Measurements from ENCODE around the gene RDH13.
"Not testable (repeated sequence)": the region's sequence is repeated elsewhere in the genome, so short reads cannot be mapped to it uniquely, and the experiment has no call there.

The RDH13 gene

DNA sequence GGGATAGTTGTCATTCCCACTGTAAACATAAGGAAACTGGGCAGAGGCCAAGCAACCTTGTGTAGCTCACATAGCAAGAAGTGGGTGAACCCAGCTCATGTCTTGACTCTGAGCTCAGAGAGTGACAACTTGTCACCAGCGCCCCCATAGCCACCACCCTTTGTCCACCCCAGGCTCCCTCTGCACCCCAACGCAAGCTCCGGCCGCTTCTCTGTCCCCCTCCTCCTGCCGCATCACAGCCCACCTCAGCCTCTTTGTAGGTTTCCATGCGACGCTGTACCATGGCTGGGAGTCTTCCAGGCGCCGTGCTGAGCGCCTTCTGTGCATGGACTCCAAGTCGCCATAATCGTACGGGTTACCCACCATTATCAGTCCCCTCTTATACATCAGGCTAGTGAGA lies 28.2 kb downstream of the RDH13 start:
- TF ChIP-seq, protein P1, sequence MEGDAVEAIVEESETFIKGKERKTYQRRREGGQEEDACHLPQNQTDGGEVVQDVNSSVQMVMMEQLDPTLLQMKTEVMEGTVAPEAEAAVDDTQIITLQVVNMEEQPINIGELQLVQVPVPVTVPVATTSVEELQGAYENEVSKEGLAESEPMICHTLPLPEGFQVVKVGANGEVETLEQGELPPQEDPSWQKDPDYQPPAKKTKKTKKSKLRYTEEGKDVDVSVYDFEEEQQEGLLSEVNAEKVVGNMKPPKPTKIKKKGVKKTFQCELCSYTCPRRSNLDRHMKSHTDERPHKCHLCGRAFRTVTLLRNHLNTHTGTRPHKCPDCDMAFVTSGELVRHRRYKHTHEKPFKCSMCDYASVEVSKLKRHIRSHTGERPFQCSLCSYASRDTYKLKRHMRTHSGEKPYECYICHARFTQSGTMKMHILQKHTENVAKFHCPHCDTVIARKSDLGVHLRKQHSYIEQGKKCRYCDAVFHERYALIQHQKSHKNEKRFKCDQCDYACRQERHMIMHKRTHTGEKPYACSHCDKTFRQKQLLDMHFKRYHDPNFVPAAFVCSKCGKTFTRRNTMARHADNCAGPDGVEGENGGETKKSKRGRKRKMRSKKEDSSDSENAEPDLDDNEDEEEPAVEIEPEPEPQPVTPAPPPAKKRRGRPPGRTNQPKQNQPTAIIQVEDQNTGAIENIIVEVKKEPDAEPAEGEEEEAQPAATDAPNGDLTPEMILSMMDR (IDR thresholded peaks at IDR 0.05; ENCODE audit: control insufficient read depth, insufficient read depth, low read depth, low read length, missing control alignments): no peak
- no peak for DNase-seq (ENCODE audit: low read depth)
- no peak overlapping the region for H3K4me3 ChIP-seq (ENCODE audit: control insufficient read depth, low read depth, low read length)

DNA sequence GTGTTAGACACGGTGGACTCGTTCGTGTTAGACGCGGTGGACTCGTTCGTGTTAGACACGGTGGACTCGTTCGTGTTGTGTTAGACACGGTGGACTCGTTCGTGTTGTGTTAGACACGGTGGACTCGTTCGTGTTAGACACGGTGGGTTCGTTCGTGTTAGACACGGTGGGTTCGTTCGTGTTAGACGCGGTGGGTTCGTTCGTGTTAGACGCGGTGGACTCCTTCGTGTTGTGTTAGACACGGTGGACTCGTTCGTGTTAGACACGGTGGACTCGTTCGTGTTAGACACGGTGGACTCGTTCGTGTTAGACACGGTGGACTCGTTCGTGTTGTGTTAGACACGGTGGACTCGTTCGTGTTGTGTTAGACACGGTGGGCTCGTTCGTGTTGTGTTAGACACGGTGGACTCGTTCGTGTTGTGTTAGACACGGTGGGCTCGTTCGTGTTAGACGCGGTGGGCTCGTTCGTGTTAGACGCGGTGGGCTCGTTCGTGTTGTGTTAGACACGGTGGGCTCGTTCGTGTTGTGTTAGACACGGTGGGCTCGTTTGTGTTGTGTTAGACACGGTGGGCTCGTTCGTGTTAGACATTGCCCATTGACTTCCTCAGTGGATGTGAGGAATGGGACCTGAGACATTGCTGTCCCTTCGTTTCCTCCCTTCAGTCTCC lies 29.8 kb downstream of the RDH13 start:
- not testable (repeated sequence) for DNase-seq (ENCODE audit: low read depth); H3K4me3 ChIP-seq (ENCODE audit: control insufficient read depth, low read depth, low read length)

DNA sequence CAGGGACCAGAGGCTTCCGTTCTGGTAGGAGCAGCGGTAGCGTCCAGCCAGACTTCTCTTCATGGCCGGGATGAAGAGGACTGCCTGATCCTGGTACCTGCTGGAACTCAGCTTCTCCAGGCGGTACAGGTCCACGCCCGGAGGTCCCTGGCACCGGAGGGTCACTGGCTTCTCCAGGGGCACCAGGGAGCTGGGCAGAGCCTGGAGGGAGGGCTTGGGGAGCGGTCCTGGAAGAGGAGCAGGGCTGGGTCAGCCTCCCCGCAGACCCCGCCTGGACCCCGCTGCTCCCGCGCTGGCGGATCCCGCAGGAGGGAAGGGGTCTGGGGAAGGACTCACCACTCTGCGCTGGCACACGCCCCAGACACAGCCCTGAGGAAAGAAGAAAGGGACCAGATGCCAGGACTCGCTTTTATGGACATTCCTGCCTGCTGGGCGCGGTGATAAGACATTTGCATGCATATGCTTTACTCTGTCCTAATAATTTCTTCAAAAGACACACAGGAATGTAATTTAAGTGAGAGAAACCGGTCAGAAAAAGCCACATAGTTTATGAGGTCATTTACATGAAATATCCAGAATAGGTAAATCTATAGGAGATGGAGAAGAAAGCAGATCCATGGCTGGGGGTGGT lies 30.7 kb downstream of the RDH13 start:
- DNase-seq (ENCODE audit: low read depth): no peak
- TF ChIP-seq, protein P1 (IDR thresholded peaks at IDR 0.05; ENCODE audit: control insufficient read depth, insufficient read depth, low read depth, low read length, missing control alignments): no peak

DNA sequence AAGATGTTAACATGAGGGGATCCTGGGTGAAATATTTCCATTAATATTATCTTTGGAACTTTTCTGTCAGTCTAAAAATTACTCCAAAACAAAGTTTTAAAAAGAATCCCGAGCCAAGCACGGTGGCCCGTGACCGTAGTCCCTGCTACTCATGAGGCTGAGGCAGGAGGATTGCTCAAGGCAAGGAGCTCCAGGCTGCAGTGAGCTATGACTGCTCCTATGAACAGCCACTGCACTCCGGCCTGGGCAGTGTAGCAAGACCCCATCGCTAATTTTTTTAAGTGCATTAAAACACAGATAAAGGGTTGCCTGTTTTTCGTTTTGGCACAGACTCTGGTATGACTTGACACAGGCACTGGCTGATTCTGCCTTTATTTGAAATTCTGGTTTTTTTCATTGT lies 31.8 kb downstream of the RDH13 start:
- no peak for DNase-seq (ENCODE audit: low read depth)
- H3K4me3 ChIP-seq (ENCODE audit: control insufficient read depth, low read depth, low read length): no peak overlapping the region
- TF ChIP-seq, protein P1 (IDR thresholded peaks at IDR 0.05; ENCODE audit: control insufficient read depth, insufficient read depth, low read depth, low read length, missing control alignments): no peak

More for the DNA sequence above, 30.7 kb downstream of the RDH13 start:
- H3K4me3 ChIP-seq (ENCODE audit: control insufficient read depth, low read depth, low read length): no peak overlapping the region

DNA sequence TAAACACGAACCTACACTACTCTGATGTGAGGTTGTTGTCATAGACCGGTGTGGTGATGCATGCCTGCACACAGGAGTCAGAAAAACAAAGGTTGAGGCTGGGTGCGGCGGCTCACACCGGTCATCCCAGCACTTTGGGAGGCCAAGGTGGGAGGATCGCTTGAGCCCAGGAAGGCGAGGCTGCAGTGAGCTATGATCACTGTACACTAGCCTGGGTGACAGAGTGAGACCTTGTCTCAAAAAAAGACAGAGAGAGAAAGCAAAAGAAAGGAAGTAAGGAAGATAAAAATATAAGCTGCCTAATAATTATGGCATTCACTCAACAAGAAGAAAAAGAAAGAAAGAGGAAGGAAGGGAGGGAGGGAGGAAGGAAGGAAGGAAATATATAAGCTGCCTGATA lies 34.2 kb downstream of the RDH13 start:
- TF ChIP-seq, protein P1 (IDR thresholded peaks at IDR 0.05; ENCODE audit: control insufficient read depth, insufficient read depth, low read depth, low read length, missing control alignments): no peak
- H3K4me3 ChIP-seq (ENCODE audit: control insufficient read depth, low read depth, low read length): no peak overlapping the region
- DNase-seq (ENCODE audit: low read depth): no peak

DNA sequence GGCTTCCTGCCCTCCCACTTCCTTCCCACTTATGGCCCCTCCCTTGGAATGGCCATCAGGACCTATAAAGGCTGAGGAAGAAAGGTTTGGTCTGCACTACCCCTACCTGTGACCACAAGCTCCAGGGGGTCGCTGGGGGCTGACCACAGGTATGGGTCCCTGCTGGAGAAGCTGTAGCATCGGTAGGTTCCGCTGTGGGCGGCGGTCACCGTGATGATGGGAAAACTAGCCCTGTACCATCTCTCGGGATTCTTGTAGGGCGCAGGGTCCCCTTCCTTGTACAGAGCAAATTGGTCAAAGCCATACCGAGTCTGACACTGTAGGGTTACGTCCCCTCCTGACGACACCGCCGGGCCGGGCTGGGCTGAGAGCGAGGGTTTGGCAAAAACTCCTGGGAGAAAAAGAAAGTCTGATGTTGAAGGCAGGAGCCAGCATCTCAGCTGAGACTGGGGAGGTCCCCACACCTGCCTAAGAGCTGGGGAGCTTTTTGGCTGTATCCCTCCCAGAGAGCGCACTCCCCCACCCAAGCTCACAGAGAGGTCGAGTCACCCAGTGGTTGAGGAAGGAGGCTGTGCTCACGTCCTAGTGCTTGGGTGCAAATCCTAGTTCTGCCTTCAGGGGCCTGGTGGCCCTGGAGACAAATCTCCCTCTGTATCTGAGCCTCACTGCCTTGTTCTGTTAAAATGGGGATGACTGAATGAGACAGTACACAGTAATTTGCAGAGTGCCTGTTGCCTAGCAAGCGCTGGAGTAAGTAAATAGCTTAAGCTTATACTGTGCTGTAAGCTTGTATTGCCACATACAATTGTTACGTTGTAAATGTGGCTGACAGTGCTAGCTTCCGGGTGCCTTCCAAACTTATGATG lies 35.2 kb downstream of the RDH13 start:
- DNase-seq (ENCODE audit: low read depth): no peak
- no peak overlapping the region for H3K4me3 ChIP-seq (ENCODE audit: control insufficient read depth, low read depth, low read length)
- TF ChIP-seq, protein P1 (IDR thresholded peaks at IDR 0.05; ENCODE audit: control insufficient read depth, insufficient read depth, low read depth, low read length, missing control alignments): no peak

DNA sequence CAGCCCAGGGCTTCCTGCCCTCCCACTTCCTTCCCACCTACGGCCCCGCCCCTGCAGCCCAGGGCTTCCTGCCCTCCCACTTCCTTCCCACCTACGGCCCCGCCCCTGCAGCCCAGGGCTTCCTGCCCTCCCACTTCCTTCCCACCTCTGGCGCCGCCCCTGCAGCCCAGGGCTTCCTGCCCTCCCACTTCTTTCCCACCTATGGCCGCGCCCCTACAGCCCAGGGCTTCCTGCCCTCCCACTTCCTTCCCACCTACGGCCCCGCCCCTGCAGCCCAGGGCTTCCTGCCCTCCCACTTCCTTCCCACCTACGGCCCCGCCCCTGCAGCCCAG lies 35.8 kb downstream of the RDH13 start:
- not testable (repeated sequence) for DNase-seq (ENCODE audit: low read depth); H3K4me3 ChIP-seq (ENCODE audit: control insufficient read depth, low read depth, low read length)

Measured in AG09309 (cell line).